Panc1 (cell line): Measurements from ENCODE around the gene PAK4. TPM values are rescaled to one million over a fixed set of nuclear protein-coding genes. Genes with fewer than 3 reads are reported as not detected.

ENCODE experiments used
- total RNA-seq: library from RNA; stranded (reverse); gene quantifications from one replicate; pipeline ENCODE4 v1.2.1, GENCODE V29; 2021; ENCODE audit not compliant: unreplicated experiment

PAK4 gene
- total RNA-seq, 1 experiment from 2014 or later: 311 TPM

Other genes with a start within 250 kb of the PAK4 start
- 1.3 TPM for gene RINL, start 247.5 kb upstream of the PAK4 start, total RNA-seq
- gene SIRT2, start 226.2 kb upstream of the PAK4 start, total RNA-seq: 162 TPM
- gene NFKBIB, start 225.8 kb upstream of the PAK4 start, total RNA-seq: 185 TPM
- gene CCER2, start 213.6 kb upstream of the PAK4 start, total RNA-seq: 1.3 TPM
- 186 TPM for gene SARS2, start 195.0 kb upstream of the PAK4 start, total RNA-seq
- gene MRPS12, start 194.8 kb upstream of the PAK4 start, total RNA-seq: 511 TPM
- 411 TPM for gene FBXO17, start 150.0 kb upstream of the PAK4 start, total RNA-seq
- gene FBXO27, start 93.2 kb upstream of the PAK4 start, total RNA-seq: 443 TPM
- 10.3 TPM for gene ACP7, start 41.4 kb upstream of the PAK4 start, total RNA-seq
- gene NCCRP1, start 71.2 kb downstream of the PAK4 start, total RNA-seq: 0.46 TPM
- 0.33 TPM for gene SYCN, start 78.5 kb downstream of the PAK4 start, total RNA-seq
- not detected for gene IFNL3, start 119.2 kb downstream of the PAK4 start, total RNA-seq
- not detected for gene IFNL4, start 123.1 kb downstream of the PAK4 start, total RNA-seq
- 0.33 TPM for gene IFNL2, start 142.6 kb downstream of the PAK4 start, total RNA-seq
- gene IFNL1, start 170.6 kb downstream of the PAK4 start, total RNA-seq: 0.57 TPM
- 15.2 TPM for gene LRFN1, start 195.1 kb downstream of the PAK4 start, total RNA-seq
- gene GMFG, start 210.3 kb downstream of the PAK4 start, total RNA-seq: 3.7 TPM
- gene SAMD4B, start 216.6 kb downstream of the PAK4 start, total RNA-seq: 1,339 TPM